Measurements from ENCODE around the gene SYCP2. TPM values are rescaled to one million over a fixed set of nuclear protein-coding genes. Genes with fewer than 3 reads are reported as not detected.
A peak's percentile ranks its signal among the peaks of the same experiment; 100 is the strongest.

Gene SYCP2
- total and polyA plus RNA-seq, 2 donors (not counting 1 experiment from before 2014, with no cell fraction given), result 0.77 to 1.2 TPM

DNA sequence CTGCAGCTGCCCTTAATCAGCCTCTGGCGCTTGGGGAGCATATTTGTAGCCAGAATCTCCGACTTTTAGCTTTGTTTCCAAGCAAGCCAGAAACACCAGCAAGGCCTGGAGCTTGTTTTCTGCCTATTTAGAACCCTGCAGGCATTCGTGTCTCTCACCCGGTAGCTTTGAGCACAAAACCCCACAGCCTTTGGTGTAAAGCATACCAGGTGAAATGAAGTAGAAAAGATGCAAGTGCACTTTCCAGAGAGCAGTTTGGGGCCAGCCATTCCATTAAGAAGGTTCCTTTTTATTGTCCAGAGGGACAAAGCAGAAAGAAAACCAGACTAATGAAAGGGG lies 7.5 kb upstream of the SYCP2 start:
- Histone ChIP-seq H3K79me2 (ENCODE audit: control insufficient read depth, insufficient read depth, low read length) (peaks cover 5% of the 10 kb centered on the region), H3K4me1 (ENCODE audit: control insufficient read depth, extremely low read depth, insufficient read depth, low read length) (peaks cover 7% of the 10 kb centered on the region), H3K4me2 (ENCODE audit: extremely low read depth, insufficient read depth, low read length) (peak overlapping the region; percentile 95), H3K36me3 (ENCODE audit: control insufficient read depth, insufficient read depth, low read length) (peaks cover 2% of the 10 kb centered on the region), H2AFZ (ENCODE audit: low read length) (peak overlapping the region; percentile 92), H3K9me3 (ENCODE audit: control insufficient read depth, insufficient read depth, low read depth, low read length) (no peaks in the 10 kb centered on the region), H3K4me3 (replicated peaks in 1 of 4; ENCODE audit: control extremely low read depth in 1 of 4, insufficient read depth in 1 of 4, low read depth in 3 of 4, low read length in 4 of 4) (peak overlapping the region; percentile 65 to 82 (median 70)), H3K9ac (ENCODE audit: insufficient read depth, low read length) (peak overlapping the region; percentile 75), H3K27ac (ENCODE audit: insufficient read depth, low read length) (peak overlapping the region; percentile 92), H3K27me3 (ENCODE audit: control insufficient read depth, insufficient read depth, low read length) (no peaks in the 10 kb centered on the region), H4K20me1 (ENCODE audit: control insufficient read depth, extremely low read depth, insufficient read depth, low read length) (no peaks in the 10 kb centered on the region)
- no peak for TF ChIP-seq EZH2 (IDR thresholded peaks at IDR 0.05; ENCODE audit: low read length, missing control alignments)
- TF ChIP-seq, protein P1, sequence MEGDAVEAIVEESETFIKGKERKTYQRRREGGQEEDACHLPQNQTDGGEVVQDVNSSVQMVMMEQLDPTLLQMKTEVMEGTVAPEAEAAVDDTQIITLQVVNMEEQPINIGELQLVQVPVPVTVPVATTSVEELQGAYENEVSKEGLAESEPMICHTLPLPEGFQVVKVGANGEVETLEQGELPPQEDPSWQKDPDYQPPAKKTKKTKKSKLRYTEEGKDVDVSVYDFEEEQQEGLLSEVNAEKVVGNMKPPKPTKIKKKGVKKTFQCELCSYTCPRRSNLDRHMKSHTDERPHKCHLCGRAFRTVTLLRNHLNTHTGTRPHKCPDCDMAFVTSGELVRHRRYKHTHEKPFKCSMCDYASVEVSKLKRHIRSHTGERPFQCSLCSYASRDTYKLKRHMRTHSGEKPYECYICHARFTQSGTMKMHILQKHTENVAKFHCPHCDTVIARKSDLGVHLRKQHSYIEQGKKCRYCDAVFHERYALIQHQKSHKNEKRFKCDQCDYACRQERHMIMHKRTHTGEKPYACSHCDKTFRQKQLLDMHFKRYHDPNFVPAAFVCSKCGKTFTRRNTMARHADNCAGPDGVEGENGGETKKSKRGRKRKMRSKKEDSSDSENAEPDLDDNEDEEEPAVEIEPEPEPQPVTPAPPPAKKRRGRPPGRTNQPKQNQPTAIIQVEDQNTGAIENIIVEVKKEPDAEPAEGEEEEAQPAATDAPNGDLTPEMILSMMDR (conservative IDR thresholded peaks at IDR 0.05 in 1 of 2, IDR thresholded peaks at IDR 0.05 in 1 of 2; ENCODE audit: low read depth in 1 of 2, low read length in 2 of 2), result no peak
- no peak for DNase-seq (ENCODE audit: low read depth in 2 of 2)

DNA sequence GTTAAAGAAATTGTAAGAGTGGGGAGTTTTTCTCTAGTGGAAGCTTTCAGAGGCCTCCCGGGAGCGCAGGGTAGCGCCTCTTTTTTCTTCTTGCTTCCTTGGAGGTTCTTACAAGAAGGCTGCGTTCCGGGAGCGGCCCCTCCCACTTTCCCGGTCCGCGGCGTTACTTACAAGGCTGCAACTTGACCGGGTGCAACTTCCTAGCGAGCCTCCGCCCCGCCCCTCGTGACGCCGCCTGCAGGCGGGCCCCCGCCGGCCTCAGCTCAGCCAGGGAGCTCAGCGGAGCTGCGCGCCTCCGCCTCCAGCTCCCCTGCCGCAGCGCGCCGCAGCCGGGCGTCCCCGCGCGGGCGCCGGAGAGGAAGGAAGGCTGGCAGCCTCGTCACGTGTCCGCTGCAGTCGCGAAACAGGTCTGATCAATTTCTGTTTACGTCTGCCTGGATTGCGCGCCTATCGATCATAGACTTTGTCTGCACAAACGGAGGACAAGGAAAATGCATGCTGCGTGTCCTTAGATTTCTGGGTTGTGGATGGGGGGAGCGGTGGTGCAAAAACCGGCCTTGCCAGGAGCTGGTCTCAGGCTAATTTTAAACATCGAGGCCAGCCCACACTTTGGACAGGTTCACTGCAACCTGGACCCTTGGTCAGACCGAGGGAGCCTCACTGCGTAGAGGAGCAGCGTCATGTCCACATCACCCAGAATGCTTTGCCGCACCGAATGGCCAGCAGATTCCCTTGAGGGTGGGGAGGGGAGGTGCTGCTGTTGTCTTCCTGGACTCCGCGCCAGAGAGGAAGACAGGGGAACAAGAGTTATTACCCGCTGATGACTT lies 6.9 kb upstream of the SYCP2 start, which contains the start of the genes FAM217B and PPP1R3D:
TSS of gene FAM217B (plus strand) at position 261 of the 827 bp plus-strand sequence. CDS start 3,555 bp downstream, outside the sequence.
TSS of gene PPP1R3D (minus strand) at position 177 of the 827 bp plus-strand sequence. CDS start 374 bp downstream, outside the sequence.
- Histone ChIP-seq H3K4me1 (ENCODE audit: control insufficient read depth, extremely low read depth, insufficient read depth, low read length) (peaks cover 7% of the 10 kb centered on the region), H3K4me3 (replicated peaks in 1 of 4; ENCODE audit: control extremely low read depth in 1 of 4, insufficient read depth in 1 of 4, low read depth in 3 of 4, low read length in 4 of 4) (peak within 1 kb of the TSS; percentile 65 to 82 (median 70)), H4K20me1 (ENCODE audit: control insufficient read depth, extremely low read depth, insufficient read depth, low read length) (no peaks in the 10 kb centered on the region), H3K9me3 (ENCODE audit: control insufficient read depth, insufficient read depth, low read depth, low read length) (no peaks in the 10 kb centered on the region), H2AFZ (ENCODE audit: low read length) (peak within 1 kb of the TSS; percentile 92), H3K27me3 (ENCODE audit: control insufficient read depth, insufficient read depth, low read length) (no peaks in the 10 kb centered on the region), H3K36me3 (ENCODE audit: control insufficient read depth, insufficient read depth, low read length) (peaks cover 2% of the 10 kb centered on the region), H3K9ac (ENCODE audit: insufficient read depth, low read length) (peak within 1 kb of the TSS; percentile 75), H3K27ac (ENCODE audit: insufficient read depth, low read length) (peak within 1 kb of the TSS; percentile 92), H3K79me2 (ENCODE audit: control insufficient read depth, insufficient read depth, low read length) (peaks cover 5% of the 10 kb centered on the region), H3K4me2 (ENCODE audit: extremely low read depth, insufficient read depth, low read length) (peak within 1 kb of the TSS; percentile 95)
- peak; percentile 97 to 99 for DNase-seq (ENCODE audit: low read depth in 2 of 2)
- TF ChIP-seq, protein P1 (conservative IDR thresholded peaks at IDR 0.05 in 1 of 2, IDR thresholded peaks at IDR 0.05 in 1 of 2; ENCODE audit: low read depth in 1 of 2, low read length in 2 of 2), result no peak
- TF ChIP-seq EZH2 (IDR thresholded peaks at IDR 0.05; ENCODE audit: low read length, missing control alignments), result no peak

DNA sequence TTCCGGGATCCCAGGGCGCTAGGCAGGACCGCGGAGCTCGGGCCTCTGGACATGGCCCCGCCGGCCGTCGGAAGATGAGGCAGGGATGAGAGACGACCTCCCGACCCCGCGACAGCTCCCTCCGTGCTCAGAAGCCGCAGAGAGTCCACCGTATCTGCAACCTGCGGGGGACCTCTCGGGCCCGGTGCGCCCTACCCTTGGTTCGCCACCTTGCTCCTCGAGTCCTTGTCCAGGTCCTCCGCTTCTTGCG lies 6.4 kb upstream of the SYCP2 start:
- Histone ChIP-seq H4K20me1 (ENCODE audit: control insufficient read depth, extremely low read depth, insufficient read depth, low read length) (no peaks in the 10 kb centered on the region), H3K4me2 (ENCODE audit: extremely low read depth, insufficient read depth, low read length) (peak overlapping the region; percentile 64), H2AFZ (ENCODE audit: low read length) (peak overlapping the region; percentile 67), H3K4me1 (ENCODE audit: control insufficient read depth, extremely low read depth, insufficient read depth, low read length) (peaks cover 7% of the 10 kb centered on the region), H3K9me3 (ENCODE audit: control insufficient read depth, insufficient read depth, low read depth, low read length) (no peaks in the 10 kb centered on the region), H3K36me3 (ENCODE audit: control insufficient read depth, insufficient read depth, low read length) (peaks cover 2% of the 10 kb centered on the region), H3K27me3 (ENCODE audit: control insufficient read depth, insufficient read depth, low read length) (no peaks in the 10 kb centered on the region), H3K27ac (ENCODE audit: insufficient read depth, low read length) (peak overlapping the region; percentile 79), H3K79me2 (ENCODE audit: control insufficient read depth, insufficient read depth, low read length) (peaks cover 5% of the 10 kb centered on the region), H3K9ac (ENCODE audit: insufficient read depth, low read length) (peak overlapping the region; percentile 57), H3K4me3 (replicated peaks in 1 of 4; ENCODE audit: control extremely low read depth in 1 of 4, insufficient read depth in 1 of 4, low read depth in 3 of 4, low read length in 4 of 4) (peak overlapping the region; percentile 56 to 67 (median 62))
- no peak for TF ChIP-seq EZH2 (IDR thresholded peaks at IDR 0.05; ENCODE audit: low read length, missing control alignments)
- TF ChIP-seq, protein P1 (conservative IDR thresholded peaks at IDR 0.05 in 1 of 2, IDR thresholded peaks at IDR 0.05 in 1 of 2; ENCODE audit: low read depth in 1 of 2, low read length in 2 of 2), result no peak
- no peak for DNase-seq (ENCODE audit: low read depth in 2 of 2)

Data from fibroblast of lung (primary cell).